GM12878 (cell line): ENCODE measurements around the gene KRT28. TPM values are rescaled to one million over a fixed set of nuclear protein-coding genes. Genes with fewer than 3 reads are reported as not detected.

Experiments
- ATF7 ChIP-seq: fragments of 450-650 bp; IDR thresholded peaks from 2 replicates; pipeline ENCODE4 v1.6.1; 2016; ENCODE audit warnings: low read depth, mild to moderate bottlenecking
- BCL11A ChIP-seq: IDR thresholded peaks from 2 replicates; pipeline ENCODE4 v1.6.1; 2011; ENCODE audit warnings: low read depth, low read length
- BHLHE40 ChIP-seq, 2 experiments: fragments of 450-650 bp in 1 of 2; IDR thresholded peaks; 2 replicates each; pipeline ENCODE4 v1.6.1; 2011 to 2017; ENCODE audit warnings: low read depth in 2 of 2, borderline replicate concordance in 1 of 2, improper control_type of control experiment in 1 of 2, low read length in 1 of 2, mild to moderate bottlenecking in 1 of 2
- CBX5 ChIP-seq: sonication (generic); IDR thresholded peaks from 2 replicates; pipeline ENCODE4 v1.6.1; 2016; ENCODE audit warnings: low read depth, moderate library complexity, mild to moderate bottlenecking, inconsistent platforms
- CREB1 ChIP-seq: IDR thresholded peaks from 2 replicates; pipeline ENCODE4 v1.6.1; 2012; ENCODE audit warnings: low read depth, mild to moderate bottlenecking, inconsistent platforms
- EED ChIP-seq: sonication (generic); IDR thresholded peaks from 2 replicates; pipeline ENCODE4 v1.6.1; 2016; ENCODE audit warnings: antibody characterized with exemption, low read depth
- ETV6 ChIP-seq, 2 experiments: fragments of 450-650 bp in 1 of 2; IDR thresholded peaks in 1 of 2; conservative IDR thresholded peaks in 1 of 2; 2 replicates each; pipeline ENCODE4 v1.6.1; 2014; ENCODE audit warnings: antibody characterized with exemption in 1 of 2, borderline replicate concordance in 1 of 2, low read depth in 1 of 2, mild to moderate bottlenecking in 1 of 2, moderate library complexity in 1 of 2
- FOS ChIP-seq: IDR thresholded peaks from 3 replicates; pipeline ENCODE4 v1.6.1; 2011; ENCODE audit warnings: borderline replicate concordance; ENCODE audit not compliant: insufficient read length; ENCODE audit errors: extremely low read depth
- GABPA ChIP-seq: IDR thresholded peaks from 2 replicates; pipeline ENCODE4 v1.6.1; 2014; ENCODE audit warnings: antibody characterized with exemption, low read depth, mild to moderate bottlenecking, inconsistent platforms
- HDGF ChIP-seq: fragments of 450-650 bp; IDR thresholded peaks from 2 replicates; pipeline ENCODE4 v1.6.1; 2016; ENCODE audit warnings: antibody characterized with exemption
- KDM1A ChIP-seq: fragments of 200-600 bp; sonication (generic); IDR thresholded peaks from 2 replicates; pipeline ENCODE4 v1.6.1; 2016; ENCODE audit warnings: borderline replicate concordance
- MEF2A ChIP-seq: IDR thresholded peaks from 2 replicates; pipeline ENCODE4 v1.6.1; 2011; ENCODE audit warnings: low read depth, mild to moderate bottlenecking, low read length, moderate library complexity; ENCODE audit not compliant: insufficient read depth
- MEF2B ChIP-seq: fragments of 450-650 bp; IDR thresholded peaks from 2 replicates; pipeline ENCODE4 v1.6.1; 2018; ENCODE audit warnings: mild to moderate bottlenecking, moderate library complexity; ENCODE audit not compliant: partially characterized antibody, poor library complexity, severe bottlenecking
- MTA2 ChIP-seq: fragments of 450-650 bp; IDR thresholded peaks from 2 replicates; pipeline ENCODE4 v1.6.1; 2016; ENCODE audit warnings: low read depth, mild to moderate bottlenecking, moderate library complexity
- NBN ChIP-seq: fragments of 450-650 bp; IDR thresholded peaks from 2 replicates; pipeline ENCODE4 v1.6.1; 2016
- NR2C1 ChIP-seq: fragments of 450-650 bp; IDR thresholded peaks from 2 replicates; pipeline ENCODE4 v1.6.1; 2017; ENCODE audit warnings: antibody characterized with exemption, mild to moderate bottlenecking, moderate library complexity
- POLR2A ChIP-seq: IDR thresholded peaks from 2 replicates; pipeline ENCODE4 v1.6.1; 2011; ENCODE audit warnings: low read depth, mild to moderate bottlenecking, low read length
- POLR2AphosphoS5 ChIP-seq: IDR thresholded peaks from 2 replicates; pipeline ENCODE4 v1.6.1; 2011; ENCODE audit warnings: mild to moderate bottlenecking, low read length, inconsistent platforms
- RELB ChIP-seq: fragments of 450-650 bp; IDR thresholded peaks from 2 replicates; pipeline ENCODE4 v1.6.1; 2017; ENCODE audit warnings: low read depth, mild to moderate bottlenecking, moderate library complexity
- RUNX3 ChIP-seq: IDR thresholded peaks from 2 replicates; pipeline ENCODE4 v1.6.1; 2012; ENCODE audit warnings: low read length, inconsistent platforms
- SMAD1 ChIP-seq: fragments of 450-650 bp; IDR thresholded peaks from 2 replicates; pipeline ENCODE4 v1.6.1; 2018; ENCODE audit warnings: mild to moderate bottlenecking, low read depth; ENCODE audit not compliant: partially characterized antibody
- STAT1 ChIP-seq: fragments of 450-650 bp; conservative IDR thresholded peaks from 2 replicates; pipeline ENCODE4 v1.6.1; 2014; ENCODE audit warnings: antibody characterized with exemption, mild to moderate bottlenecking
- YBX1 ChIP-seq: fragments of 450-650 bp; IDR thresholded peaks from 2 replicates; pipeline ENCODE4 v1.6.1; 2016; ENCODE audit warnings: antibody characterized with exemption
- polyA plus RNA-seq, 11 experiments: library from polyadenylated mRNA; depleted of rRNA in 4 of 11; unstranded in 6 of 11; stranded (reverse) in 5 of 11; fragments of >200 nt; fragmentation: Nextera tagmentation in 4 of 11; fragmentation: Illumina TruSeq in 1 of 11; extraction: Ambion mirVana in 4 of 11; extraction: Trizol in 1 of 11; gene quantifications; 1 replicate in 1 of 11; 2 replicates in 10 of 11; pipeline versions ENCODE4 v1.2.1 to v1.2.3, GENCODE V29; 2011 to 2016; ENCODE audit warnings: inconsistent platforms in 2 of 11, missing spikeins in 2 of 11, low read depth in 1 of 11
- total RNA-seq, 4 experiments: library from RNA; depleted of rRNA in 3 of 4; stranded (reverse); fragments of >200 nt in 3 of 4; fragmentation: Illumina TruSeq in 1 of 4; extraction: Trizol in 1 of 4; gene quantifications; 2 replicates each; pipeline versions ENCODE4 v1.2.1 to v1.2.3, GENCODE V29; 2013 to 2021
- TF ChIP-seq, protein P1 (sequence below), 3 experiments: IDR thresholded peaks in 2 of 3; conservative IDR thresholded peaks in 1 of 3; 2 replicates each; pipeline ENCODE4 v1.5.1; 2011; ENCODE audit warnings: low read depth in 3 of 3, low read length in 3 of 3, mild to moderate bottlenecking in 3 of 3, control low read depth in 2 of 3, moderate library complexity in 2 of 3, inconsistent platforms in 1 of 3, mixed read lengths in 1 of 3; ENCODE audit not compliant: control insufficient read depth in 2 of 3, insufficient read depth in 1 of 3; ENCODE audit errors: extremely low read depth in 1 of 3
- TF ChIP-seq, protein P2 (sequence below): fragments of 450-650 bp; IDR thresholded peaks from 2 replicates; pipeline ENCODE4 v1.6.1; 2017; ENCODE audit warnings: mild to moderate bottlenecking

The KRT28 gene
- total and polyA plus RNA-seq, 10 of the 15 experiments (the other 5 are each of a cell fraction or from before 2014, with no cell fraction given): not detected

GRCh38 chr17:40818733-40819527 lies 19.2 kb upstream of the KRT28 start (continued):
- TF ChIP-seq ATF7 (peak; percentile 67), POLR2AphosphoS5 (peak; percentile 60; the same call in 1 of the 2 replicates), RUNX3 (peak; percentile 13; the same call in 1 of the 2 replicates), NBN (no peak; the same call in 1 of the 2 replicates), STAT1 (no peak), YBX1 (no peak), CBX5 (0 out of 2 replicates have a peak, but pooled peaks have one; percentile 9), SMAD1 (no peak), HDGF (no peak), MEF2B (no peak), ETV6 (conservative IDR thresholded peaks at IDR 0.05 in 1 of 2, IDR thresholded peaks at IDR 0.05 in 1 of 2; ENCODE audit: borderline replicate concordance in 1 of 2, low read depth in 1 of 2) (peak in 1 of 2 experiments; percentile 73; a peak in 2 of 4 replicates), KDM1A (no peak), EED (no peak), NR2C1 (peak; percentile 92), POLR2A (peak; percentile 85), CREB1 (no peak), FOS (no peak), MTA2 (0 out of 2 replicates have a peak, but pooled peaks have one; percentile 5), RELB (0 out of 2 replicates have a peak, but pooled peaks have one; percentile 16), BCL11A (no peak), MEF2A (no peak), GABPA (peak; percentile 82), BHLHE40 (IDR thresholded peaks at IDR 0.05; ENCODE audit: borderline replicate concordance in 1 of 2, low read depth in 2 of 2, low read length in 1 of 2) (no peak)
- TF ChIP-seq, protein P1, sequence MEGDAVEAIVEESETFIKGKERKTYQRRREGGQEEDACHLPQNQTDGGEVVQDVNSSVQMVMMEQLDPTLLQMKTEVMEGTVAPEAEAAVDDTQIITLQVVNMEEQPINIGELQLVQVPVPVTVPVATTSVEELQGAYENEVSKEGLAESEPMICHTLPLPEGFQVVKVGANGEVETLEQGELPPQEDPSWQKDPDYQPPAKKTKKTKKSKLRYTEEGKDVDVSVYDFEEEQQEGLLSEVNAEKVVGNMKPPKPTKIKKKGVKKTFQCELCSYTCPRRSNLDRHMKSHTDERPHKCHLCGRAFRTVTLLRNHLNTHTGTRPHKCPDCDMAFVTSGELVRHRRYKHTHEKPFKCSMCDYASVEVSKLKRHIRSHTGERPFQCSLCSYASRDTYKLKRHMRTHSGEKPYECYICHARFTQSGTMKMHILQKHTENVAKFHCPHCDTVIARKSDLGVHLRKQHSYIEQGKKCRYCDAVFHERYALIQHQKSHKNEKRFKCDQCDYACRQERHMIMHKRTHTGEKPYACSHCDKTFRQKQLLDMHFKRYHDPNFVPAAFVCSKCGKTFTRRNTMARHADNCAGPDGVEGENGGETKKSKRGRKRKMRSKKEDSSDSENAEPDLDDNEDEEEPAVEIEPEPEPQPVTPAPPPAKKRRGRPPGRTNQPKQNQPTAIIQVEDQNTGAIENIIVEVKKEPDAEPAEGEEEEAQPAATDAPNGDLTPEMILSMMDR (IDR thresholded peaks at IDR 0.05 in 2 of 3, conservative IDR thresholded peaks at IDR 0.05 in 1 of 3; ENCODE audit: control insufficient read depth in 2 of 3, extremely low read depth in 1 of 3, insufficient read depth in 1 of 3, low read depth in 3 of 3, low read length in 3 of 3): no peak
- TF ChIP-seq, protein P2, sequence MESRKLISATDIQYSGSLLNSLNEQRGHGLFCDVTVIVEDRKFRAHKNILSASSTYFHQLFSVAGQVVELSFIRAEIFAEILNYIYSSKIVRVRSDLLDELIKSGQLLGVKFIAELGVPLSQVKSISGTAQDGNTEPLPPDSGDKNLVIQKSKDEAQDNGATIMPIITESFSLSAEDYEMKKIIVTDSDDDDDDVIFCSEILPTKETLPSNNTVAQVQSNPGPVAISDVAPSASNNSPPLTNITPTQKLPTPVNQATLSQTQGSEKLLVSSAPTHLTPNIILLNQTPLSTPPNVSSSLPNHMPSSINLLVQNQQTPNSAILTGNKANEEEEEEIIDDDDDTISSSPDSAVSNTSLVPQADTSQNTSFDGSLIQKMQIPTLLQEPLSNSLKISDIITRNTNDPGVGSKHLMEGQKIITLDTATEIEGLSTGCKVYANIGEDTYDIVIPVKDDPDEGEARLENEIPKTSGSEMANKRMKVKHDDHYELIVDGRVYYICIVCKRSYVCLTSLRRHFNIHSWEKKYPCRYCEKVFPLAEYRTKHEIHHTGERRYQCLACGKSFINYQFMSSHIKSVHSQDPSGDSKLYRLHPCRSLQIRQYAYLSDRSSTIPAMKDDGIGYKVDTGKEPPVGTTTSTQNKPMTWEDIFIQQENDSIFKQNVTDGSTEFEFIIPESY: no peak
